ENCODE results near the gene NRP2.

The NRP2 gene

GRCh38 chr2:205837663-205838062 is 155.4 kb downstream of the NRP2 start:
- in situ Hi-C loops (cut with MboI; ENCODE audit: low pct_unique_long_range_greater_than_20kb, low sequenced_read_pairs, unreplicated experiment): no loop called here
- no peak for TF ChIP-seq CTCF (IDR thresholded peaks at IDR 0.05; ENCODE audit: extremely low read depth, insufficient read depth, missing control alignments)
- no peak for DNase-seq (ENCODE audit: low spot score)

DNA sequence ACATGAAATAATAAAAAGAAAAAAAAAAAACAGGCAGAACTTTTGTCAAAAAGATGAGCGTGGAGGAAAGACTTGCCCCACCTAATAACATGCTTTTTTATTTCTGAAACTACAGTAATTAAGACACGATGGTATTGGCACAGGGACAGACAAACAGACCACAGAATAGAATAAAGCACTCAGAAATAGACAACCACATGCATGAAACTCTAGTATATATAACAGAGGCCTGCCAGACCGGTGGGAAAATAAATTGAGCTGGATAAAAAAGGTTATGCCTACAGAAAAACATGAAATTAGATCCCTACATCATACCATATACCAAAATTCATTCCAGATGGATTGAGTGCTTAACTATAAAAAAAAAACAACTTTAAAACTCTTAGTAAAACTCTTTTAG is 163.1 kb downstream of the NRP2 start:
- in situ Hi-C loops (cut with MboI; ENCODE audit: low pct_unique_long_range_greater_than_20kb, low sequenced_read_pairs, unreplicated experiment): no loop called here

More for the DNA sequence above, 163.1 kb downstream of the NRP2 start:
- DNase-seq (ENCODE audit: low spot score): no peak
- TF ChIP-seq CTCF (IDR thresholded peaks at IDR 0.05; ENCODE audit: extremely low read depth, insufficient read depth, missing control alignments): no peak

Measured in GM13977 (cell line).